BLaER1 (cell line): ENCODE results near the gene SSB.
"Not testable (repeated sequence)": the region's sequence is repeated elsewhere in the genome, so short reads cannot be mapped to it uniquely, and the experiment has no call there.

ENCODE experiments used
- H3K27ac ChIP-seq: shearing (Covaris generic); formaldehyde crosslinking; 2 replicates; pipeline ENCODE4 v1.8.1; 2022
- H3K27me3 ChIP-seq: shearing (Covaris generic); formaldehyde crosslinking; 2 replicates; pipeline ENCODE4 v1.8.1; 2022
- H3K36me3 ChIP-seq: shearing (Covaris generic); formaldehyde crosslinking; 2 replicates; pipeline ENCODE4 v1.8.1; 2022
- H3K4me1 ChIP-seq: shearing (Covaris generic); formaldehyde crosslinking; 2 replicates; pipeline ENCODE4 v1.8.1; 2022
- H3K4me2 ChIP-seq: shearing (Covaris generic); formaldehyde crosslinking; 2 replicates; pipeline ENCODE4 v1.8.1; 2022
- H3K4me3 ChIP-seq: shearing (Covaris generic); formaldehyde crosslinking; 2 replicates; pipeline ENCODE4 v1.8.1; 2022
- H3K9ac ChIP-seq: shearing (Covaris generic); formaldehyde crosslinking; 2 replicates; pipeline ENCODE4 v1.8.1; 2022
- H3K9me3 ChIP-seq: shearing (Covaris generic); formaldehyde crosslinking; 2 replicates; pipeline ENCODE4 v1.8.1; 2022
- H4K20me1 ChIP-seq: shearing (Covaris generic); formaldehyde crosslinking; 2 replicates; pipeline ENCODE4 v1.8.1; 2022
- Cebpa-rat ChIP-seq: shearing (Covaris generic); IDR thresholded peaks from 2 replicates; pipeline ENCODE4 v1.8.1; 2022

SSB gene

GRCh38 chr2:169798718-169799592 is at the start of gene SSB:
SSB (plus strand) TSS chr2:169798871; CDS start chr2:169800961, 2,090 bp downstream.
- Histone ChIP-seq H3K9ac (peak within 1 kb of the TSS; percentile 91), H3K9me3 (no peaks in the 10 kb centered on the region), H3K27me3 (no peaks in the 10 kb centered on the region), H3K36me3 (peaks cover 28% of the 10 kb centered on the region), H4K20me1 (peaks cover 50% of the 10 kb centered on the region), H3K4me1 (peaks cover 24% of the 10 kb centered on the region), H3K4me3 (peak within 1 kb of the TSS; percentile 85), H3K4me2 (peak within 1 kb of the TSS; percentile 85), H3K27ac (peak within 1 kb of the TSS; percentile 88)
- TF ChIP-seq Cebpa-rat = no peak

- no peak for TF ChIP-seq Cebpa-rat
- no peaks in the 10 kb centered on the region for H3K4me1 ChIP-seq
- H3K4me2 ChIP-seq = no peak overlapping the region
- H3K9ac ChIP-seq = no peak overlapping the region
- H4K20me1 ChIP-seq = no peaks in the 10 kb centered on the region
- no peak overlapping the region for H3K27ac ChIP-seq
- H3K9me3 ChIP-seq = no peaks in the 10 kb centered on the region
- no peak overlapping the region for H3K4me3 ChIP-seq
- peaks cover 49% of the 10 kb centered on the region for H3K36me3 ChIP-seq
- no peaks in the 10 kb centered on the region for H3K27me3 ChIP-seq
These were observed 45.9 kb upstream of the SSB start for GRCh38 chr2:169752752-169753151.

- no peaks in the 10 kb centered on the region for H3K9me3 ChIP-seq
- H4K20me1 ChIP-seq = no peaks in the 10 kb centered on the region
- H3K27ac ChIP-seq = no peak overlapping the region
- TF ChIP-seq Cebpa-rat = no peak
- no peaks in the 10 kb centered on the region for H3K27me3 ChIP-seq
- H3K36me3 ChIP-seq = peaks cover 27% of the 10 kb centered on the region; the same call in 1 of the 2 replicates
- H3K4me3 ChIP-seq = no peak overlapping the region
- H3K4me2 ChIP-seq = no peak overlapping the region
- no peaks in the 10 kb centered on the region for H3K4me1 ChIP-seq
- no peak overlapping the region for H3K9ac ChIP-seq
These were observed 43.4 kb upstream of the SSB start for GRCh38 chr2:169755083-169755870.

DNA sequence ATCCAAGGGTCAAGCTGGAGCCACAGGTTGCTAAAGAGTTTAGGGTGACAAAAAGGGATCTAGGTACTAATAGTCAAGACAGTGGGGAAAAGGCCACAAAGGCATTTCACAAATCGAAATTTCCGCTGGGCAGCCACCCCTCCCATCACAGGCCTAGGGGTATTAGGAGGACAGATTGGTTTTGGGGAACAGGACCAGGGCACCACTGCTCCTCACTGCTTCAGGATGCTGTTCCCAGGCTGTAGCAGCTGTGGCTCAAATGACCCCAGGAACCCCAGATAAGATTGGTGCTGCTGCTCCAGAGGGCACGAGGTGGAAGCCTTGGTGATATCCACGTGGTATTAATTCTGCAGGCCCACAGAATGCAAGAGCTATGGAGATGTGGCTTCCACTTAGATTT is 42.3 kb upstream of the SSB start:
- Histone ChIP-seq H3K9ac (no peak overlapping the region), H3K27me3 (no peaks in the 10 kb centered on the region), H3K36me3 (peaks cover 21% of the 10 kb centered on the region; the same call in 1 of the 2 replicates), H3K4me2 (no peak overlapping the region), H3K9me3 (no peaks in the 10 kb centered on the region), H3K4me3 (no peak overlapping the region), H3K27ac (no peak overlapping the region), H3K4me1 (no peaks in the 10 kb centered on the region), H4K20me1 (no peaks in the 10 kb centered on the region)
- TF ChIP-seq Cebpa-rat = no peak

DNA sequence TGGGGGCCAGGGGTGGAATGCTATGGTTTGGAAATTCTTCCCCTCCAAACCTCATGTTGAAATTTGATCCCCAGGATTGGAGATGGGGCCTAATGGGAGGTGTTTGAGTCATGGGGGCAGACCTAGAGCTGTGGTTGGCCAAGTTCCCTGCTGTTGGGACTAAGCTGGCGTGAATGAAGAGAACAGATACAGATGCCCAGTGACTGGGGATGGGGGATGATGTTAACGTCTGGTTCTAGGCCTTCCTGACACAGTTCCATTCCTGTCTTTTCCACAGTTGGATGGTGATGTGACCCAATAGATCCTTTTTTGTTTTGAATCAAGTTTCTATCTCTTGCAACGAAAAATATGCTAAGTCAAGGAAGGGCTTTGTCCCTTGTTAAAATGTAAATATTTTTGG is 41.3 kb upstream of the SSB start:
- Histone ChIP-seq H3K9ac (no peak overlapping the region), H4K20me1 (no peaks in the 10 kb centered on the region), H3K4me1 (no peaks in the 10 kb centered on the region), H3K27ac (no peak overlapping the region), H3K4me2 (no peak overlapping the region), H3K27me3 (no peaks in the 10 kb centered on the region), H3K9me3 (peaks cover 5% of the 10 kb centered on the region; the same call in 1 of the 2 replicates), H3K36me3 (peaks cover 18% of the 10 kb centered on the region; the same call in 1 of the 2 replicates), H3K4me3 (no peak overlapping the region)
- no peak for TF ChIP-seq Cebpa-rat

DNA sequence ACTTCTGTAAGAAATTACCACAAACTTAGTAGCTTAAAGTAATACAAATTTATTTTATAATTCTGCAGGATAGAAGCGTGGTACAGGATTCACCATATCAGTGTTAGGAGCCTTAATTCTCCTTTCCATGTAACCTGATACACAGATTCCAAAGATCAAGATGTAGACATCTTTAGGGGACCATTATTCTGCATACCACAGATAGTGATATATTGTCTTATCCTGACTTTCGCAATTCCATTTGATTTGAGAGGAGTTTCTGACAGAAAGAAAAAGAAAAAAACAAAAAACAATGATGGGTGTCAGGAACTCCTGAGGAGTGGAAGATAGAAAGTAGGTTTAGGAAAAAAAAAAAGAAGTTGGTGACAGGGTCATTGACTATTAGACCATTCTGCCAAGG is 40.9 kb upstream of the SSB start:
- Histone ChIP-seq H4K20me1 (no peaks in the 10 kb centered on the region), H3K27ac (no peak overlapping the region), H3K4me2 (no peak overlapping the region), H3K9ac (no peak overlapping the region), H3K9me3 (peaks cover 9% of the 10 kb centered on the region; the same call in 1 of the 2 replicates), H3K27me3 (no peaks in the 10 kb centered on the region), H3K36me3 (peaks cover 15% of the 10 kb centered on the region; the same call in 1 of the 2 replicates), H3K4me3 (no peak overlapping the region), H3K4me1 (no peaks in the 10 kb centered on the region)
- no peak for TF ChIP-seq Cebpa-rat

DNA sequence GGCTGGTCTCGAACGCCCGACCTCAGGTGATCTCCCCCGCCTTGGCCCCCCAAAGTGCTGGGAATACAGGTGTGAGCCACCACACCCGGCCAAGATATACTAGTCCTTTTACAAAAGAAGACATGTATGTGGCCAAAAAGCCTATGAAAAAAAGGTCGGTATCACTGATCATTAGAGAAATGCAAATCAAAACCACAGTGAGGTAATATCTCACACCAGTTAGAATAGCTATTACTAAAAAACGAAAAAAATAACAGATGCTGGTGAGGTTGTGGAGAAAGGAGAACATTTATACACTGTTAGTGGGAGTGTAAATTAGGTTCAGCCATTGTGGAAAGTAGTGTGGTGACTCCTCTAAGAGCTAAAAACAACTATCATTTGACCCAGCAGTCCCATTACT is 38.7 kb upstream of the SSB start:
- peaks cover 9% of the 10 kb centered on the region for H3K9me3 ChIP-seq
- no peaks in the 10 kb centered on the region for H3K27me3 ChIP-seq
- TF ChIP-seq Cebpa-rat = no peak
- H3K4me2 ChIP-seq = no peak overlapping the region
- no peak overlapping the region for H3K9ac ChIP-seq
- H4K20me1 ChIP-seq = no peaks in the 10 kb centered on the region
- H3K4me3 ChIP-seq = no peak overlapping the region
- no peaks in the 10 kb centered on the region for H3K4me1 ChIP-seq
- H3K27ac ChIP-seq = no peak overlapping the region
- 0 out of 2 replicates have a peak, but pooled peaks cover 5% of the 10 kb centered on the region for H3K36me3 ChIP-seq

- not testable (repeated sequence) for H4K20me1 ChIP-seq, H3K36me3 ChIP-seq, H3K9me3 ChIP-seq, H3K4me1 ChIP-seq, H3K27ac ChIP-seq, H3K27me3 ChIP-seq, H3K4me2 ChIP-seq, H3K4me3 ChIP-seq, H3K9ac ChIP-seq
These were observed 37.9 kb upstream of the SSB start for GRCh38 chr2:169760798-169761197.

DNA sequence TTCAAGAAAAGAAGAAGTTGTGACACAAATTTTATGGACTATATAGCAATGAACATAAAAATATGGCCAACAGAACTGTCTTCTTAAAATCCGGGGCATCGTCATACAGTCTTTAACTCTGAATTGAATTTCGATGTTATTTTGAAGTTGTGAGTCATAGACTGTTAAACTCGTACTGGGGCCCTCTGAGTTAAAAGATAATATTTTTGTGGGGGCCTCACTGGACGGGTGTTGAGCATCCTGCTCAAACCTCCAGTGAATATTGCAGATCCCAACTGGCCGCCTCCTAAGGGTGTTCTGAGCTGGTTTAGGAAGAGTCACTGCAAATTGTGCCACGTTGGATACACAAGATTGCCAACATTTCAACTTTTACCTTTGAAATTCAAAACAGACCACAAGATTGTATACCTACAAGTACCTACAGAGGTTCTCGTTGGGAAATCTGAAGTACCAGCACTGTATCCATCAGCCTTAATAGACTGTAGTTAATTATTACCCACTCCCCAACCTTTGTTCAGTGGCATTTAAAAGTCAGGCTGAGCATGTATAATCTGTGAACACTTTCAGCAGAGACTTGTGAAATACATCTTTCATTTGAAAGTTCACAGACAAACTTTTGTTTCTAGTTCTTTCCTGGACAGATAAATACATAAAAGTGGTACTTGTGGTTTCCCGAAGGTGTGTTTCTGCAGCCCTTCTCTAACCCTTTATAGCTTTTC is 37.3 kb upstream of the SSB start:
- TF ChIP-seq Cebpa-rat = no peak
- H3K9me3 ChIP-seq = peaks cover 9% of the 10 kb centered on the region
- H3K4me1 ChIP-seq = no peaks in the 10 kb centered on the region
- H3K27me3 ChIP-seq = no peaks in the 10 kb centered on the region
- 0 out of 2 replicates have a peak, but pooled peaks cover 4% of the 10 kb centered on the region for H3K36me3 ChIP-seq
- no peak overlapping the region for H3K27ac ChIP-seq
- no peak overlapping the region for H3K4me3 ChIP-seq
- no peaks in the 10 kb centered on the region for H4K20me1 ChIP-seq
- no peak overlapping the region for H3K9ac ChIP-seq
- H3K4me2 ChIP-seq = no peak overlapping the region

DNA sequence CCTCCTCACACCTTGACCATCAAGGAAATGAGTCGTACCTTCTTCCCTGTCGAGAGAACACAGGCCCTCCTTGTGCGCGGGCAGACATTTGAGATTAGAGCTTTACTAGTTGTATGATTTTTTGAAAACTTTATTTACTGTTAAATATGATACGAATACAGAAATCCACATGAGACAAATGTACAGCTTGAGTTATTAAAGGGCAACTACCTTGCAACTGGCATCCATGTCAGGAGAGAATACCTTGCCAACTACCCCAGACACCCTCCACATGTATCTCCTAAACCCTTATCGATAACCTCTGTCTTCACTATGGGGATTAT is 36.7 kb upstream of the SSB start:
- TF ChIP-seq Cebpa-rat = no peak
- Histone ChIP-seq H3K27me3 (no peaks in the 10 kb centered on the region), H3K9ac (no peak overlapping the region), H3K4me2 (no peak overlapping the region), H3K4me1 (no peaks in the 10 kb centered on the region), H3K4me3 (no peak overlapping the region), H3K36me3 (0 out of 2 replicates have a peak, but pooled peaks cover 4% of the 10 kb centered on the region), H3K27ac (no peak overlapping the region), H3K9me3 (peaks cover 9% of the 10 kb centered on the region), H4K20me1 (no peaks in the 10 kb centered on the region)
